HFFc6 (cell line): ENCODE data around the gene KLHL4. TPM values are rescaled to one million over a fixed set of nuclear protein-coding genes. Genes with fewer than 3 reads are reported as not detected.
"Not testable (repeated sequence)": the region's sequence is repeated elsewhere in the genome, so short reads cannot be mapped to it uniquely, and the experiment has no call there.

ENCODE experiments used
- DNase-seq: peaks from one replicate; pipeline ENCODE4 v3.0.0-alpha.2; 2018
- H3K27ac Mint-ChIP-seq: 2 replicates; pipeline ENCODE4 v1.8.0; 2020; ENCODE audit warnings: mild to moderate bottlenecking, mixed read lengths
- H3K27me3 Mint-ChIP-seq: 2 replicates; pipeline ENCODE4 v1.8.0; 2021; ENCODE audit warnings: mild to moderate bottlenecking, moderate library complexity, mixed read lengths; ENCODE audit not compliant: insufficient read depth
- H3K36me3 Mint-ChIP-seq: 2 replicates; pipeline ENCODE4 v1.8.0; 2021; ENCODE audit warnings: low read depth, mixed read lengths
- H3K4me1 Mint-ChIP-seq: 2 replicates; pipeline ENCODE4 v1.8.0; 2020; ENCODE audit warnings: low read depth, mixed read lengths
- H3K4me3 Mint-ChIP-seq: 2 replicates; pipeline ENCODE4 v1.8.0; 2020; ENCODE audit warnings: mild to moderate bottlenecking, moderate library complexity, mixed read lengths
- H3K9me3 Mint-ChIP-seq: 2 replicates; pipeline ENCODE4 v1.8.0; 2020; ENCODE audit warnings: mild to moderate bottlenecking, mixed read lengths
- total RNA-seq, 6 experiments: library from RNA; stranded (reverse); fragmentation: NEBNext Ultra II Directional; extraction: Animal tissue kit (Norgen Biotek cat#: 25700); gene quantifications; 2 replicates in 1 of 6; 3 replicates in 5 of 6; pipeline ENCODE4 v1.2.3, GENCODE V29; 2021
- TF ChIP-seq, protein P1 (sequence below): fragments of 200-600 bp; sonication (generic); IDR thresholded peaks from 2 replicates; pipeline ENCODE4 v1.5.0; 2021; ENCODE audit warnings: antibody characterized with exemption, mild to moderate bottlenecking

KLHL4 gene
- total RNA-seq, 6 experiments from 2014 or later = not detected

DNA sequence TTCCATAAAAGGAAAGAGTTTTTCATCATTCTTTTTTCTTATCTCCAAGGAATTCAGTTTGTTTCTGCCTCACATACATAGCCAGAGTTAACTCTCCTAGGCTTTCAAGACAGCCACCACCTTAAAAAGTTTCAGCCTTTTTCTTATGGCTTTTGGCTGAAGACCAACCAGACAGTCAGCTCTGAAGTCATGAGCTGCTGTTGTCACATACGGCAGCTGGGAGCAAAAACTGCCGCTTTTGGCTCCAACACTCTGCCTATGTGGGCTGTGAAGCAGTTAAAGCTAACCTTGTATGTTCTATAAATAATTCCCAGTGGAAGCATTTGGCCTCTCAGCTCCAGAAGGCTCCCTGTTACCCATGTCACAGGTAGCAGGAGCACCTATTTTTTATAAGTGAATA, 104.1 kb downstream of the KLHL4 start:
- Mint-ChIP-seq H3K36me3 (no peaks in the 10 kb centered on the region), H3K27ac (no peak overlapping the region), H3K27me3 (no peaks in the 10 kb centered on the region), H3K4me3 (no peak overlapping the region), H3K4me1 (no peaks in the 10 kb centered on the region), H3K9me3 (no peaks in the 10 kb centered on the region)
- DNase-seq = no peak
- TF ChIP-seq, protein P1, sequence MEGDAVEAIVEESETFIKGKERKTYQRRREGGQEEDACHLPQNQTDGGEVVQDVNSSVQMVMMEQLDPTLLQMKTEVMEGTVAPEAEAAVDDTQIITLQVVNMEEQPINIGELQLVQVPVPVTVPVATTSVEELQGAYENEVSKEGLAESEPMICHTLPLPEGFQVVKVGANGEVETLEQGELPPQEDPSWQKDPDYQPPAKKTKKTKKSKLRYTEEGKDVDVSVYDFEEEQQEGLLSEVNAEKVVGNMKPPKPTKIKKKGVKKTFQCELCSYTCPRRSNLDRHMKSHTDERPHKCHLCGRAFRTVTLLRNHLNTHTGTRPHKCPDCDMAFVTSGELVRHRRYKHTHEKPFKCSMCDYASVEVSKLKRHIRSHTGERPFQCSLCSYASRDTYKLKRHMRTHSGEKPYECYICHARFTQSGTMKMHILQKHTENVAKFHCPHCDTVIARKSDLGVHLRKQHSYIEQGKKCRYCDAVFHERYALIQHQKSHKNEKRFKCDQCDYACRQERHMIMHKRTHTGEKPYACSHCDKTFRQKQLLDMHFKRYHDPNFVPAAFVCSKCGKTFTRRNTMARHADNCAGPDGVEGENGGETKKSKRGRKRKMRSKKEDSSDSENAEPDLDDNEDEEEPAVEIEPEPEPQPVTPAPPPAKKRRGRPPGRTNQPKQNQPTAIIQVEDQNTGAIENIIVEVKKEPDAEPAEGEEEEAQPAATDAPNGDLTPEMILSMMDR = no peak

- Mint-ChIP-seq H3K36me3 (no peaks in the 10 kb centered on the region), H3K9me3 (no peaks in the 10 kb centered on the region), H3K27ac (no peak overlapping the region), H3K27me3 (no peaks in the 10 kb centered on the region), H3K4me1 (no peaks in the 10 kb centered on the region), H3K4me3 (no peak overlapping the region)
- DNase-seq = no peak
- TF ChIP-seq, protein P1 = no peak
These were observed 109.4 kb downstream of the KLHL4 start for GRCh38 chrX:87626996-87627395.

GRCh38 chrX:87634361-87634760, 116.8 kb downstream of the KLHL4 start:
- H3K4me1 Mint-ChIP-seq = no peaks in the 10 kb centered on the region
- H3K4me3 Mint-ChIP-seq = no peak overlapping the region
- DNase-seq = no peak
- TF ChIP-seq, protein P1 = no peak
- no peak overlapping the region for H3K27ac Mint-ChIP-seq
- H3K36me3 Mint-ChIP-seq = no peaks in the 10 kb centered on the region
- H3K27me3 Mint-ChIP-seq = no peaks in the 10 kb centered on the region
- no peaks in the 10 kb centered on the region for H3K9me3 Mint-ChIP-seq

- no peak for DNase-seq
- H3K9me3 Mint-ChIP-seq = no peaks in the 10 kb centered on the region; the same call in 1 of the 2 replicates
- H3K36me3 Mint-ChIP-seq = no peaks in the 10 kb centered on the region
- H3K27me3 Mint-ChIP-seq = no peaks in the 10 kb centered on the region
- TF ChIP-seq, protein P1 = no peak
- H3K4me1 Mint-ChIP-seq = no peaks in the 10 kb centered on the region
- no peak overlapping the region for H3K4me3 Mint-ChIP-seq
- H3K27ac Mint-ChIP-seq = no peak overlapping the region
These were observed 118.9 kb downstream of the KLHL4 start for GRCh38 chrX:87636533-87636932.

GRCh38 chrX:87641439-87641838, 123.8 kb downstream of the KLHL4 start:
- H3K4me1 Mint-ChIP-seq, H3K36me3 Mint-ChIP-seq, H3K4me3 Mint-ChIP-seq, H3K27me3 Mint-ChIP-seq, DNase-seq, H3K27ac Mint-ChIP-seq: not testable (repeated sequence)
- peaks cover 11% of the 10 kb centered on the region for H3K9me3 Mint-ChIP-seq

DNA sequence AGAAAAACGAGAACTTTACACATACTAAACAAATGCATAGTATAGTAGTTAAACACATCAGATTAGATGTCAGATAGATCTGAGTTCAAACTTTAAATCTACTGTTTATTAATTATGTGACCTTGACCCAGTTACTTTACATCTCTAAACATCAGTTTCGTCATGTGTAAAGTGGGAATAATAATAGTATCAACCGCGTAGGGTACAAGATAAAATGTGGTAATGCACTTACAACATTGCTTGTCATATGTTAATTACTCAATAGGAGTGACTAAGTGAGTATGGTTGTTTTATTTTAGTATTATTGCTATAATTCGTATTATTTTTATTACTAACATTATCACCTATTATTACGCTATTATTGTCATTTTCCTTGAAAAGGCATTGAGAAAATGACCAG, 144.2 kb downstream of the KLHL4 start:
- TF ChIP-seq, protein P1 = no peak
- Mint-ChIP-seq H3K36me3 (no peaks in the 10 kb centered on the region), H3K27me3 (no peaks in the 10 kb centered on the region), H3K4me3 (no peak overlapping the region), H3K4me1 (no peaks in the 10 kb centered on the region), H3K9me3 (no peaks in the 10 kb centered on the region), H3K27ac (no peak overlapping the region)
- no peak for DNase-seq
